Medulla oblongata (tissue), 1 donor: Measurements from ENCODE around the gene OR6P1.

ENCODE experiments used
- DNase-seq: peaks from one replicate; pipeline ENCODE4 v3.0.0-alpha.2; 2015; ENCODE audit errors: extremely low spot score

The OR6P1 gene, protein sequence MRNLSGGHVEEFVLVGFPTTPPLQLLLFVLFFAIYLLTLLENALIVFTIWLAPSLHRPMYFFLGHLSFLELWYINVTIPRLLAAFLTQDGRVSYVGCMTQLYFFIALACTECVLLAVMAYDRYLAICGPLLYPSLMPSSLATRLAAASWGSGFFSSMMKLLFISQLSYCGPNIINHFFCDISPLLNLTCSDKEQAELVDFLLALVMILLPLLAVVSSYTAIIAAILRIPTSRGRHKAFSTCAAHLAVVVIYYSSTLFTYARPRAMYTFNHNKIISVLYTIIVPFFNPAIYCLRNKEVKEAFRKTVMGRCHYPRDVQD

GRCh38 chr1:158570480-158570879 is at the start of gene OR6P1:
Gene OR6P1 (minus strand): TSS chr1:158570580. CDS start chr1:158563604, 6,976 bp downstream.
- no peak for DNase-seq

DNA sequence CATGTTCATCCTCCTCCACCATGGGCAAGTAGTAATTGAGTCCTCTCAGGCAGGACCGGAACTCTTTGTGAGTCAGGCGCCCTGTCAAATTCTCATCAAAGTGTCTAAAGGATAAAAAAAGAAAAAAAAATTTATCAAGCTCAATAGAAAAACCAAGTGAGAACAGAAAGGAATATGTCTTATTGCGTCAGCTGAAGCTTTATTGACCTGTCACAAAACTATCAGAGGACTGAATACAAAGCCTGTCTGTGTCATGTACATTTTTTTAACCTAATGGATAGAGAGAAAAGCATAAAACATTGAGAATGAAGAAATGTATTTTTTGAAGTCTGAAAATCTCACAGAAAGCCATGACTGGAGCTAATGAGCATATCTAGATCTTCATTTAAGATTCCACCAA is 43.4 kb upstream of the OR6P1 start:
- DNase-seq: no peak

GRCh38 chr1:158611916-158612315 is 41.5 kb upstream of the OR6P1 start:
- DNase-seq: no peak

GRCh38 chr1:158607296-158607695 is 36.9 kb upstream of the OR6P1 start:
- no peak for DNase-seq

GRCh38 chr1:158604968-158605367 is 34.6 kb upstream of the OR6P1 start, which contains the start of gene OR10Z1:
Gene OR10Z1 (plus strand): TSS chr1:158605268. CDS start chr1:158606439, 1,171 bp downstream.
- no peak for DNase-seq

GRCh38 chr1:158600735-158601134 is 30.4 kb upstream of the OR6P1 start:
- DNase-seq: no peak

DNA sequence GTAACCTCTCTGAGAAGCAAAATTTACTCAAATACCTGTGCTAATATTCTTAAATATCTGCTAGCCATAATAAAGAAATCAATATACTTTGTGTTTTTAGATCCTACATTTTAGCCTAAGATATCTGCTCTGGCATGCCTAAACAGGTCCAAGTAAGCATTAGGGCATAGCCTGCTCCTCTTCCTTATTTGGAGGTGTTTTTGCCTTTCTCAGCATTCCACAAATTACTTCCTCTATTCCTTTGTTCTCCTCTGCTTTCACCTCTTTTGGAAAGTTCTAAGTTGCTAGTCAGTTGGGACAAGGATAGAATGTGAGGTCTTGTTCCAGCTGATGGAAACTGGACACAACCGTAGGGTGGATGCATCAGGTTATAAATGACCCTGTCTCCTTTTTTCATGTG is 16.6 kb upstream of the OR6P1 start:
- DNase-seq: no peak

DNA sequence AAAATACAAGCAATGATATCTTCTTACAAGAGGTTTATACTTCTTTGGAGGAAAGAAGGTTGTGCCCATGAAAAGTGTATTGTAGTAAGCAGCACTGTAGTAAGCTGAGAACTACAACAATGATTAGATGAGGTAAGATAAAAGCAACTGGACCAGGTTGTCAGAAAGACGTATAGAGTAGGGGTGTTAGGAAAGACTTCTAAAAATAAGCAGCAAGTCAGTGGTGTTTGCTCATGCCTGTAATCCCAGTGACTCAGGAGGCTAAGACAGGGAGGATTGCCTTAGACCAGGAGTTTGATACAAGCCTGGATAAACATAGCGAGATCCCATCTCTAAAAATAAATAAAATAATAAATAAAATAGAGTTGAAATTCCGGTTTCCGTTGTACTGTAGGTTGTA is 13.6 kb upstream of the OR6P1 start:
- no peak for DNase-seq

- DNase-seq: no peak
Observed at GRCh38 chr1:158579733-158580132, 9.4 kb upstream of the OR6P1 start, which contains the start of gene OR10X1. Gene OR10X1 (minus strand): TSS chr1:158579899. CDS start chr1:158579899, 0 bp downstream.

DNA sequence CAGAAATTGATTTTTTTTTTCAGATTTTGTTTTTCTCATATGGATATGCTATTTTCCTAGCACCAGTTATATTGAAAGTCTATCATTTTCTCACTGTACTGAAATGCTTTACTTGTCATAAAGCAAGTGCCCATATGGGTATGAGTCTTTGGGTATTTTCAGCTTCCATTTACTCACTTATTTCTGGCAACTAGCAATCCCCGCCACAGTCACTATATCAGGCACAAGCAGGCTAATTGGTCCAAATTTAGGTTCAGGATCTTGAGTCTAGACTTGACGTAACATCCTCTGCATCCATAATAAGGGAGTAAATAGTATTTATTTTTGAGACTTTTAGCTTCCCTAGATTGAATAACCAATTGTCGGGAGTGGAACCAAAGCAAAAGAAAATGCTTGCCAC is 7.2 kb upstream of the OR6P1 start:
- no peak for DNase-seq

GRCh38 chr1:158572226-158572625 is 1.8 kb upstream of the OR6P1 start:
- no peak for DNase-seq

DNA sequence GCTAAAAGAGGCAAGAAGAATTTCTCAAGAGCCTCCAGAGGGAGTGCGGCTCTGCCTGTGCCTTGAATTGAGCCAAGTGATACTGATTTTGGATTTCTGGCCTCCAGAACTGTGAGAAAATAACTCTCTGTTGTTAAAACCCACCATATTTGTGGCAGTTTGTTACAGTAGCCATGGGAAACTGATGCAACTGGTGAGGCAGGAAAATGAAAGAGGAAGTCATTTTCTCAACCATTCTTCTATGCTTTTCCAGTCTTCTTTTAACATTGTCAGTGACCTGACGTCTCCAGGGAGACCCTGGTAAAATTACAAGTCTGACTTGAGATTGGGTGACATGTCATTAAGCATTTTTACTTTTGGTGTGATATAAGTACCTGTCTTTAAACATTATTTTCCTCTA is 5.8 kb downstream of the OR6P1 start:
- no peak for DNase-seq

- no peak for DNase-seq
Observed at GRCh38 chr1:158563853-158564252, 6.5 kb downstream of the OR6P1 start.

- DNase-seq: no peak
Observed at GRCh38 chr1:158559696-158560095, 10.7 kb downstream of the OR6P1 start.

- no peak for DNase-seq
Observed at GRCh38 chr1:158554352-158554751, 16.0 kb downstream of the OR6P1 start, which contains the start of gene OR6Y1. Gene OR6Y1 (minus strand): TSS chr1:158554405. CDS start chr1:158548105, 6,300 bp downstream.

- DNase-seq: no peak
Observed at GRCh38 chr1:158552296-158552695, 18.1 kb downstream of the OR6P1 start.

DNA sequence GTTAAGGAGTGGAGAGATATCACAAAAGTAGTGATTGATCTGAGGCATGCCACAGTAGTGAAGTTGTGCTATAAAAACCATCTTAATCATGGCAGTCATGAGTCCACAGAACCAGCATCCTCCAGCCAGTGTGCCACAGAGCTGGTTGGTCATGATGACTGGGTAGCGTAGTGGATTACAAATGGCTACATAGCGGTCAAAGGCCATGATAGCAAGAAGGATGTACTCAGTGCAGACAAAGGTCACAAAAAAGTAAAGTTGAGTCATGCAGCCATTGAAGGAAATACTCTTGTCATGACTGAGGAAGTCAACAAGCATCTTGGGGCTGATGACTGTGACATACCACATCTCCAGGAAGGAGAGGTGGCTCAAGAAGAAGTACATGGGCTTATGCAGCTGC is 22.8 kb downstream of the OR6P1 start:
- no peak for DNase-seq

- no peak for DNase-seq
Observed at GRCh38 chr1:158537609-158538008, 32.8 kb downstream of the OR6P1 start.

- no peak for DNase-seq
Observed at GRCh38 chr1:158534496-158534895, 35.9 kb downstream of the OR6P1 start.

- DNase-seq: peak; percentile 56
Observed at GRCh38 chr1:158527190-158527815, 43.1 kb downstream of the OR6P1 start.

DNA sequence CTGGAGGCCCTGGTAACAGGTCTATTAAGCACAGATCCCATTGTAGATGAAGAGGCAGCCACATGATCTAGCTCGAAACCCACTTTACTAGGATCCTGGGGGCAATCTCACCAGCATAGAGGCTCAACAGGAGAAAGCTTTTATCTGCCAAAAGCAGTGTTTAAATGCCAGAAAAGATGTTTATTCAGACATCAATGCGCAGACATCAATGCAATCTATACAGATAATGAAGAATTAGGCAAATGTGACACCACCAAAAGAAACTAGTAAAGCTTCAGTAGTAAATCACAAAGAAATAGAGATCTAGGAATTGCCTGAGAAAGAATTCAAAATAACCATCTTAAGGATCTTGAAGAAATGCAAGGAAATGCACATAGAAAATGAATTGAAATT is 48.7 kb downstream of the OR6P1 start:
- DNase-seq: no peak

- no peak for DNase-seq
Observed at GRCh38 chr1:158520955-158521665, 49.3 kb downstream of the OR6P1 start.

- DNase-seq: no peak
Observed at GRCh38 chr1:158520021-158520420, 50.4 kb downstream of the OR6P1 start.
